SIG-M5 (cell line): ENCODE results near the gene WDSUB1.

Source experiments
- DNase-seq: peaks from one replicate; lab custom pipeline; 2025; lab: John Stamatoyannopoulos, UW

The WDSUB1 gene

GRCh38 chr2:159285929-159286708, at the start of gene WDSUB1:
TSS of gene WDSUB1 (minus strand) at chr2:159286703. CDS start at chr2:159283069, 3,634 bp downstream.
- no peak for DNase-seq

GRCh38 chr2:159326569-159327255, 40.2 kb upstream of the WDSUB1 start:
- peak; percentile 10 for DNase-seq

GRCh38 chr2:159322419-159322818, 35.9 kb upstream of the WDSUB1 start:
- no peak for DNase-seq

- no peak for DNase-seq
These were observed 31.0 kb upstream of the WDSUB1 start for GRCh38 chr2:159317392-159318088.

- DNase-seq: no peak
These were observed 21.4 kb upstream of the WDSUB1 start for GRCh38 chr2:159307942-159308341.

GRCh38 chr2:159300586-159300985, 14.1 kb upstream of the WDSUB1 start:
- no peak for DNase-seq

- no peak for DNase-seq
These were observed 12.5 kb upstream of the WDSUB1 start for GRCh38 chr2:159298967-159299366.

- no peak for DNase-seq
These were observed 10.7 kb upstream of the WDSUB1 start for GRCh38 chr2:159297042-159297707.

GRCh38 chr2:159292157-159292556, 5.7 kb upstream of the WDSUB1 start:
- no peak for DNase-seq

GRCh38 chr2:159290289-159290907, 3.9 kb upstream of the WDSUB1 start:
- peak; percentile 27 for DNase-seq

- no peak for DNase-seq
These were observed 1.2 kb upstream of the WDSUB1 start for GRCh38 chr2:159287733-159288132.

- DNase-seq: peak; percentile 62
These were observed 372 bp upstream of the WDSUB1 start for GRCh38 chr2:159286709-159287441.

- no peak for DNase-seq
These were observed 1.1 kb downstream of the WDSUB1 start for GRCh38 chr2:159285433-159285832.

GRCh38 chr2:159283529-159283928, 3.0 kb downstream of the WDSUB1 start:
- DNase-seq: no peak

GRCh38 chr2:159281002-159281401, 5.5 kb downstream of the WDSUB1 start:
- no peak for DNase-seq

- no peak for DNase-seq
These were observed 6.8 kb downstream of the WDSUB1 start for GRCh38 chr2:159279700-159280099.

GRCh38 chr2:159275111-159275510, 11.4 kb downstream of the WDSUB1 start:
- no peak for DNase-seq

GRCh38 chr2:159272156-159272555, 14.3 kb downstream of the WDSUB1 start:
- no peak for DNase-seq

GRCh38 chr2:159270744-159271379, 15.6 kb downstream of the WDSUB1 start:
- no peak for DNase-seq

- no peak for DNase-seq
These were observed 18.6 kb downstream of the WDSUB1 start for GRCh38 chr2:159267921-159268320.

GRCh38 chr2:159266554-159266953, 19.9 kb downstream of the WDSUB1 start:
- DNase-seq: no peak
